IMR-90 (cell line): ENCODE measurements around the gene RGS14. TPM values are rescaled to one million over a fixed set of nuclear protein-coding genes. Genes with fewer than 3 reads are reported as not detected.

ENCODE experiments used
- ATAC-seq: fragments of 200-7000 bp; cut with Tn5 transposase; 2 replicates; pipeline ENCODE4 v1.9.1; 2020; ENCODE audit warnings: low read depth, mild to moderate bottlenecking, moderate library complexity
- BruUV-seq: library from RNA; stranded (reverse); fragments of 400-500 nt; replicated peaks from 2 replicates; lab custom pipeline; 2021; lab: Mats Ljungman, UMichigan
- CTCF ChIA-PET: fragments of 300-600 bp; formaldehyde crosslinking; extraction: SDS; loops from one replicate; lab custom pipeline; 2021; ENCODE audit warnings: antibody characterized with exemption; lab: Yijun Ruan, JAX
- POLR2A ChIA-PET: fragments of 300-600 bp; sonication (Branson Sonifier 250); formaldehyde crosslinking; loops from one replicate; lab custom pipeline; 2022; ENCODE audit warnings: antibody characterized with exemption; ENCODE audit not compliant: unreplicated experiment; lab: Charles Lee
- DNase-seq: peaks from one replicate; pipeline ENCODE4 v3.0.0; 2013
- H2AFZ ChIP-seq: replicated peaks from 2 replicates; pipeline ENCODE3; 2013; ENCODE audit warnings: low read length, mild to moderate bottlenecking; ENCODE audit not compliant: poor library complexity
- H2AK5ac ChIP-seq: 2 replicates; pipeline ENCODE4 v1.6.1; 2013; ENCODE audit warnings: low read depth, low read length, inconsistent platforms
- H2AK9ac ChIP-seq: replicated peaks from 2 replicates; pipeline ENCODE3; 2013; ENCODE audit warnings: mild to moderate bottlenecking, low read depth, low read length, moderate library complexity; ENCODE audit not compliant: poor library complexity
- H2BK120ac ChIP-seq: 2 replicates; pipeline ENCODE4 v1.6.1; 2013; ENCODE audit warnings: low read depth, low read length, inconsistent platforms
- H2BK15ac ChIP-seq: 3 replicates; pipeline ENCODE4 v1.6.1; 2013; ENCODE audit warnings: low read depth, low read length, inconsistent platforms
- H2BK20ac ChIP-seq: 2 replicates; pipeline ENCODE4 v1.6.1; 2013; ENCODE audit warnings: low read depth, mild to moderate bottlenecking, inconsistent platforms, low read length, moderate library complexity
- H2BK5ac ChIP-seq: 2 replicates; pipeline ENCODE4 v1.6.1; 2013; ENCODE audit warnings: mild to moderate bottlenecking, low read depth, low read length, inconsistent platforms; ENCODE audit not compliant: poor library complexity, severe bottlenecking
- H3K14ac ChIP-seq: replicated peaks from 2 replicates; pipeline ENCODE4 v1.6.1; 2013; ENCODE audit warnings: low read depth, low read length, inconsistent platforms
- H3K18ac ChIP-seq: 2 replicates; pipeline ENCODE4 v1.6.1; 2013; ENCODE audit warnings: low read depth, low read length, control low read depth
- H3K23ac ChIP-seq: 2 replicates; pipeline ENCODE4 v1.6.1; 2013; ENCODE audit warnings: low read depth, low read length, inconsistent platforms
- H3K27ac ChIP-seq: 2 replicates; pipeline ENCODE4 v1.5.1; 2013; ENCODE audit warnings: mild to moderate bottlenecking, control low read depth, low read length; ENCODE audit not compliant: insufficient read depth
- H3K27me3 ChIP-seq: 2 replicates; pipeline ENCODE4 v1.6.1; 2013; ENCODE audit warnings: low read length; ENCODE audit not compliant: control insufficient read depth, insufficient read depth
- H3K36me3 ChIP-seq: 2 replicates; pipeline ENCODE4 v1.6.1; 2013; ENCODE audit warnings: low read length, mixed read lengths; ENCODE audit not compliant: control insufficient read depth, insufficient read depth
- H3K4ac ChIP-seq: 2 replicates; pipeline ENCODE4 v1.6.1; 2013; ENCODE audit warnings: low read depth, low read length, inconsistent platforms
- H3K4me1 ChIP-seq: 2 replicates; pipeline ENCODE4 v1.6.1; 2013; ENCODE audit warnings: low read length, mixed read lengths; ENCODE audit not compliant: control insufficient read depth, insufficient read depth
- H3K4me2 ChIP-seq: 2 replicates; pipeline ENCODE4 v1.6.1; 2013; ENCODE audit warnings: low read depth, mild to moderate bottlenecking, control low read depth, low read length, moderate library complexity
- H3K4me3 ChIP-seq: 2 replicates; pipeline ENCODE4 v1.5.1; 2013; ENCODE audit warnings: low read depth, mild to moderate bottlenecking, control low read depth, low read length, moderate library complexity; ENCODE audit not compliant: insufficient read depth
- H3K56ac ChIP-seq: 2 replicates; pipeline ENCODE4 v1.6.1; 2013; ENCODE audit warnings: low read length, inconsistent platforms; ENCODE audit not compliant: insufficient read depth; ENCODE audit errors: extremely low read depth
- H3K79me1 ChIP-seq, 2 experiments: 2 replicates each; pipeline ENCODE4 v1.6.1; 2013; ENCODE audit warnings: low read length in 2 of 2, inconsistent platforms in 1 of 2, low read depth in 1 of 2
- H3K9ac ChIP-seq: 2 replicates; pipeline ENCODE4 v1.6.1; 2013; ENCODE audit warnings: low read depth, low read length, control low read depth
- H3K9me1 ChIP-seq: 2 replicates; pipeline ENCODE4 v1.6.1; 2013; ENCODE audit warnings: low read length, inconsistent platforms; ENCODE audit not compliant: insufficient read depth
- H3K9me3 ChIP-seq: 2 replicates; pipeline ENCODE4 v1.6.1; 2013; ENCODE audit warnings: low read length; ENCODE audit not compliant: control insufficient read depth, insufficient read depth
- H4K20me1 ChIP-seq: 2 replicates; pipeline ENCODE4 v1.6.1; 2013; ENCODE audit warnings: low read length, inconsistent platforms; ENCODE audit not compliant: insufficient read depth
- H4K5ac ChIP-seq: 2 replicates; pipeline ENCODE4 v1.6.1; 2013; ENCODE audit warnings: mild to moderate bottlenecking, low read depth, low read length, control low read depth
- H4K8ac ChIP-seq, 2 experiments: 2 replicates each; pipeline ENCODE4 v1.6.1; 2013; ENCODE audit warnings: low read depth in 2 of 2, low read length in 2 of 2, control low read depth in 1 of 2, inconsistent platforms in 1 of 2
- H4K91ac ChIP-seq: 2 replicates; pipeline ENCODE4 v1.6.1; 2013; ENCODE audit warnings: low read depth, low read length, inconsistent platforms; ENCODE audit not compliant: insufficient read depth
- BHLHE40 ChIP-seq: fragments of 150-350 bp; IDR thresholded peaks from 2 replicates; pipeline ENCODE4 v1.6.1; 2016; ENCODE audit warnings: mild to moderate bottlenecking, low read depth, low read length
- CHD1 ChIP-seq: IDR thresholded peaks from 2 replicates; pipeline ENCODE4 v1.6.1; 2012; ENCODE audit warnings: low read depth, low read length, improper control_type of control experiment
- CTCF ChIP-seq: conservative IDR thresholded peaks from 2 replicates; pipeline ENCODE4 v1.5.1; 2012; ENCODE audit warnings: mild to moderate bottlenecking, low read depth, low read length, improper control_type of control experiment
- ELK1 ChIP-seq: fragments of 150-350 bp; IDR thresholded peaks from 2 replicates; pipeline ENCODE4 v1.6.1; 2016; ENCODE audit warnings: low read depth, mild to moderate bottlenecking, low read length, moderate library complexity, borderline replicate concordance
- FOS ChIP-seq: fragments of 150-350 bp; IDR thresholded peaks from 2 replicates; pipeline ENCODE4 v1.6.1; 2016; ENCODE audit warnings: low read depth, low read length
- MAFK ChIP-seq: IDR thresholded peaks from 2 replicates; pipeline ENCODE4 v1.6.1; 2012; ENCODE audit warnings: low read depth, low read length, improper control_type of control experiment
- MAZ ChIP-seq: IDR thresholded peaks from 2 replicates; pipeline ENCODE4 v1.6.1; 2012; ENCODE audit warnings: low read depth, mild to moderate bottlenecking, low read length, improper control_type of control experiment, moderate library complexity, borderline replicate concordance
- MXI1 ChIP-seq: IDR thresholded peaks from 2 replicates; pipeline ENCODE4 v1.6.1; 2012; ENCODE audit warnings: low read depth, mild to moderate bottlenecking, low read length, moderate library complexity, borderline replicate concordance
- NFE2L2 ChIP-seq: fragments of 150-350 bp; IDR thresholded peaks from 2 replicates; pipeline ENCODE4 v1.6.1; 2016; ENCODE audit warnings: low read depth, mild to moderate bottlenecking, low read length
- POLR2A ChIP-seq: IDR thresholded peaks from 2 replicates; pipeline ENCODE4 v1.6.1; 2012; ENCODE audit warnings: mild to moderate bottlenecking, low read depth, low read length
- RAD21 ChIP-seq: IDR thresholded peaks from 2 replicates; pipeline ENCODE4 v1.6.1; 2012; ENCODE audit warnings: low read length, improper control_type of control experiment
- RCOR1 ChIP-seq: IDR thresholded peaks from 2 replicates; pipeline ENCODE4 v1.6.1; 2012; ENCODE audit warnings: mild to moderate bottlenecking, low read length, improper control_type of control experiment; ENCODE audit not compliant: insufficient replicate concordance
- RFX5 ChIP-seq: IDR thresholded peaks from 2 replicates; pipeline ENCODE4 v1.8.0; 2012; ENCODE audit warnings: low read depth, mild to moderate bottlenecking, low read length, moderate library complexity
- USF2 ChIP-seq: fragments of 150-350 bp; IDR thresholded peaks from 2 replicates; pipeline ENCODE4 v1.6.1; 2017; ENCODE audit warnings: mild to moderate bottlenecking, antibody characterized with exemption, low read length, low read depth
- WGBS, 2 experiments: methylation state at CpG; one replicate each; pipeline versions ENCODE4 v1.1.5 to v1.1.7; 2013; ENCODE audit warnings: missing lambda C conversion rate in 2 of 2; ENCODE audit not compliant: insufficient read length in 1 of 2; ENCODE audit errors: extremely low coverage in 2 of 2; 5-methylcytosine and 5-hydroxymethylcytosine counted together
- dilution Hi-C: fragments of 300-500 bp; cut with HindIII; formaldehyde crosslinking; loops from one replicate; pipeline ENCODE4 v1.14.3; 2018; ENCODE audit warnings: low sequenced_read_pairs; ENCODE audit not compliant: unreplicated experiment
- in situ Hi-C: fragments of 300-500 bp; cut with MboI; formaldehyde crosslinking; loops from 3 replicates; pipeline ENCODE4 v1.14.3; 2019; ENCODE audit warnings: low sequenced_read_pairs, inconsistent platforms, mixed read lengths
- intact Hi-C: fragments of 100-400 bp; cut with micrococcal nuclease; formaldehyde crosslinking; loops from 2 replicates; pipeline ENCODE4 v1.10.0; 2022
- polyA plus RNA-seq, 3 experiments: library from polyadenylated mRNA; depleted of rRNA; stranded (reverse); fragments of >200 nt; gene quantifications; 2 replicates each; pipeline ENCODE4 v1.2.3, GENCODE V29; 2012; ENCODE audit warnings: low replicate concordance in 1 of 3
- total RNA-seq: library from RNA; depleted of rRNA; stranded (reverse); fragments of >200 nt; gene quantifications from 2 replicates; pipeline ENCODE4 v1.2.3, GENCODE V29; 2012

Gene RGS14
- total and polyA plus RNA-seq, 2 of the 4 experiments (the other 2 are of a cell fraction) = 1.1 to 6.5 TPM

GRCh38 chr5:177358370-177358819, 671 bp downstream of the RGS14 start:
- Histone ChIP-seq H3K56ac (no peak overlapping the region), H4K20me1 (no peaks in the 10 kb centered on the region), H4K91ac (no peak overlapping the region), H2AK5ac (no peak overlapping the region), H3K4me2 (no peak overlapping the region), H2BK20ac (no peak overlapping the region), H2BK15ac (no peak overlapping the region), H3K27ac (no peak overlapping the region), H3K36me3 (no peaks in the 10 kb centered on the region), H3K9me1 (no peaks in the 10 kb centered on the region), H4K5ac (no peak overlapping the region), H2BK5ac (no peak overlapping the region), H3K14ac (no peak overlapping the region), H2AK9ac (no peak overlapping the region), H3K4me3 (no peak overlapping the region), H2AFZ (no peak overlapping the region), H3K27me3 (peaks cover 26% of the 10 kb centered on the region), H4K8ac (no peak overlapping the region), H3K4ac (no peak overlapping the region), H3K79me1 (no peaks in the 10 kb centered on the region), H3K23ac (no peak overlapping the region), H3K4me1 (no peaks in the 10 kb centered on the region), H3K9me3 (peaks cover 2% of the 10 kb centered on the region; the same call in 1 of the 2 replicates), H3K9ac (no peak overlapping the region), H3K18ac (no peak overlapping the region), H2BK120ac (no peak overlapping the region)
- DNase-seq (no peak), ATAC-seq (no peak)
- BruUV-seq = no TSS peak
- WGBS, 2 experiments = 57% methylated on average over 3 of the region's 5 CpGs; no CpG with 5 or more reads in 1 of the 2 experiments
- in situ Hi-C loops (no loop called here), dilution Hi-C loops (no loop called here), intact Hi-C loops (no loop called here)
- CTCF ChIA-PET = interaction anchor here (0.5 to 1.5 kb wide), 2 partner anchors 12 to 145 kb away, joined by 3 to 6 read pairs; no protein-coding TSS in a partner anchor
- POLR2A ChIA-PET = no interaction called here
- no peak for TF ChIP-seq MXI1
- TF ChIP-seq BHLHE40 = no peak
- no peak for TF ChIP-seq CHD1
- no peak for TF ChIP-seq ELK1
- TF ChIP-seq NFE2L2 = no peak
- no peak for TF ChIP-seq CTCF
- TF ChIP-seq POLR2A = no peak
- no peak for TF ChIP-seq RCOR1
- TF ChIP-seq MAZ = no peak
- TF ChIP-seq MAFK = no peak
- no peak for TF ChIP-seq FOS
- TF ChIP-seq RAD21 = no peak
- no peak for TF ChIP-seq USF2
- TF ChIP-seq RFX5 = no peak
